Liver (tissue), 9 donors: Measurements from ENCODE around the gene LRRC25. TPM values are rescaled to one million over a fixed set of nuclear protein-coding genes. Genes with fewer than 3 reads are reported as not detected.

Experiments
- DNase-seq: peaks from one replicate; pipeline ENCODE4 v3.0.0-alpha.2; 2017; ENCODE audit warnings: low spot score
- H3K27ac ChIP-seq, 2 donors: one replicate each; pipeline ENCODE4 v1.7.0; 2013; ENCODE audit warnings: inconsistent platforms in 2 of 2, low read length in 2 of 2, control low read depth in 1 of 2, low read depth in 1 of 2, mild to moderate bottlenecking in 1 of 2
- H3K27me3 ChIP-seq, 4 donors: one replicate each; pipeline versions ENCODE4 v1.6.1 to v1.7.0; 2013; ENCODE audit warnings: low read length in 3 of 4, inconsistent platforms in 1 of 4, mild to moderate bottlenecking in 1 of 4, moderate library complexity in 1 of 4; ENCODE audit not compliant: control insufficient read depth in 4 of 4, insufficient read depth in 4 of 4
- H3K36me3 ChIP-seq, 4 donors: one replicate each; pipeline versions ENCODE4 v1.6.1 to v1.7.0; 2013; ENCODE audit warnings: low read length in 3 of 4, mild to moderate bottlenecking in 3 of 4, low read depth in 1 of 4, moderate library complexity in 1 of 4; ENCODE audit not compliant: control insufficient read depth in 4 of 4, insufficient read depth in 3 of 4
- H3K4me1 ChIP-seq, 4 donors: one replicate each; pipeline versions ENCODE4 v1.6.1 to v1.7.0; 2013; ENCODE audit warnings: low read length in 3 of 4, mild to moderate bottlenecking in 3 of 4, moderate library complexity in 1 of 4; ENCODE audit not compliant: control insufficient read depth in 4 of 4, insufficient read depth in 4 of 4
- H3K4me3 ChIP-seq, 3 donors: one replicate each; pipeline versions ENCODE4 v1.6.1 to v1.7.0; 2013; ENCODE audit warnings: low read length in 3 of 3, control low read depth in 1 of 3, low read depth in 1 of 3, mild to moderate bottlenecking in 1 of 3
- H3K9ac ChIP-seq, 2 donors: one replicate each; pipeline ENCODE4 v1.7.0; 2013; ENCODE audit warnings: low read length in 2 of 2, mild to moderate bottlenecking in 2 of 2, moderate library complexity in 2 of 2, control low read depth in 1 of 2, low read depth in 1 of 2
- H3K9me3 ChIP-seq, 4 donors: one replicate each; pipeline versions ENCODE4 v1.6.1 to v1.7.0; 2013; ENCODE audit warnings: low read length in 3 of 4; ENCODE audit not compliant: control insufficient read depth in 4 of 4
- ATF3 ChIP-seq: IDR thresholded peaks from 2 replicates; pipeline ENCODE4 v1.6.1; 2016; ENCODE audit warnings: antibody characterized with exemption
- EGR1 ChIP-seq, 2 donors: IDR thresholded peaks; 2 replicates each; pipeline ENCODE4 v1.6.1; 2016 to 2018; ENCODE audit warnings: antibody characterized with exemption in 2 of 2, low read depth in 2 of 2
- FOXA1 ChIP-seq: IDR thresholded peaks from 2 replicates; pipeline ENCODE4 v1.6.1; 2016; ENCODE audit warnings: antibody characterized with exemption
- FOXA2 ChIP-seq: IDR thresholded peaks from 2 replicates; pipeline ENCODE4 v1.6.1; 2016; ENCODE audit warnings: antibody characterized with exemption
- GABPA ChIP-seq, 2 donors: IDR thresholded peaks in 1 of 2; conservative IDR thresholded peaks in 1 of 2; 2 replicates each; pipeline ENCODE4 v1.6.1; 2016; ENCODE audit warnings: antibody characterized with exemption in 2 of 2, mild to moderate bottlenecking in 1 of 2, moderate library complexity in 1 of 2
- HNF4G ChIP-seq: IDR thresholded peaks from 2 replicates; pipeline ENCODE4 v1.6.1; 2016; ENCODE audit warnings: antibody characterized with exemption
- JUND ChIP-seq, 2 donors: IDR thresholded peaks; 2 replicates each; pipeline ENCODE4 v1.6.1; 2016; ENCODE audit warnings: antibody characterized with exemption in 2 of 2
- NR2F2 ChIP-seq: IDR thresholded peaks from 2 replicates; pipeline ENCODE4 v1.6.1; 2016; ENCODE audit warnings: antibody characterized with exemption
- RAD21 ChIP-seq, 2 donors: IDR thresholded peaks; 2 replicates each; pipeline ENCODE4 v1.6.1; 2016; ENCODE audit warnings: antibody characterized with exemption in 2 of 2, mild to moderate bottlenecking in 2 of 2
- RXRA ChIP-seq, 2 donors: IDR thresholded peaks; 2 replicates each; pipeline ENCODE4 v1.6.1; 2017 to 2018; ENCODE audit warnings: antibody characterized with exemption in 2 of 2, mild to moderate bottlenecking in 1 of 2
- SP1 ChIP-seq: IDR thresholded peaks from 2 replicates; pipeline ENCODE4 v1.6.1; 2018; ENCODE audit warnings: antibody characterized with exemption, mild to moderate bottlenecking
- TAF1 ChIP-seq: conservative IDR thresholded peaks from 2 replicates; pipeline ENCODE4 v1.6.1; 2016; ENCODE audit warnings: antibody characterized with exemption, mild to moderate bottlenecking
- YY1 ChIP-seq: IDR thresholded peaks from 2 replicates; pipeline ENCODE4 v1.6.1; 2016; ENCODE audit warnings: antibody characterized with exemption, mild to moderate bottlenecking
- WGBS: extraction: QIAGEN DNeasy Blood & Tissue Kit; methylation state at CpG from one replicate; pipeline ENCODE4 v1.1.7; 2013; 5-methylcytosine and 5-hydroxymethylcytosine counted together
- polyA plus RNA-seq, 2 donors: library from polyadenylated mRNA; stranded (reverse) in 1 of 2; unstranded in 1 of 2; fragments of 200-250 nt in 1 of 2; fragments of >200 nt in 1 of 2; fragmentation: Nextera tagmentation in 1 of 2; extraction: Ambion mirVana in 1 of 2; gene quantifications; one replicate each; pipeline versions ENCODE4 v1.2.1 to v1.2.3, GENCODE V29; 2013 to 2015
- total RNA-seq, 2 donors: library from RNA; depleted of rRNA; stranded (reverse); fragments of >200 nt; gene quantifications; one replicate each; pipeline ENCODE4 v1.2.3, GENCODE V29; 2014
- TF ChIP-seq, protein P1 (sequence below): IDR thresholded peaks from 2 replicates; pipeline ENCODE4 v1.6.1; 2016; ENCODE audit warnings: antibody characterized with exemption
- TF ChIP-seq, protein P2 (sequence below): IDR thresholded peaks from 2 replicates; pipeline ENCODE4 v1.6.1; 2016; ENCODE audit warnings: antibody characterized with exemption
- TF ChIP-seq, protein P3 (sequence below): IDR thresholded peaks from 2 replicates; pipeline ENCODE4 v1.6.1; 2016; ENCODE audit warnings: antibody characterized with exemption, mild to moderate bottlenecking
- TF ChIP-seq, protein P4 (sequence below): fragments of 150-350 bp; IDR thresholded peaks from 2 replicates; pipeline ENCODE4 v1.5.1; 2017; ENCODE audit warnings: improper control_type of control experiment, low read depth, low read length; ENCODE audit not compliant: missing input control
- donor health status: healthy.
- donor health status: healthy.
- donor health status: healthy.
- donor health status: healthy.
- donor health status: healthy.

LRRC25 gene
- total and polyA plus RNA-seq, 4 donors, result 2.3 to 13.4 (median 6.9) TPM

DNA sequence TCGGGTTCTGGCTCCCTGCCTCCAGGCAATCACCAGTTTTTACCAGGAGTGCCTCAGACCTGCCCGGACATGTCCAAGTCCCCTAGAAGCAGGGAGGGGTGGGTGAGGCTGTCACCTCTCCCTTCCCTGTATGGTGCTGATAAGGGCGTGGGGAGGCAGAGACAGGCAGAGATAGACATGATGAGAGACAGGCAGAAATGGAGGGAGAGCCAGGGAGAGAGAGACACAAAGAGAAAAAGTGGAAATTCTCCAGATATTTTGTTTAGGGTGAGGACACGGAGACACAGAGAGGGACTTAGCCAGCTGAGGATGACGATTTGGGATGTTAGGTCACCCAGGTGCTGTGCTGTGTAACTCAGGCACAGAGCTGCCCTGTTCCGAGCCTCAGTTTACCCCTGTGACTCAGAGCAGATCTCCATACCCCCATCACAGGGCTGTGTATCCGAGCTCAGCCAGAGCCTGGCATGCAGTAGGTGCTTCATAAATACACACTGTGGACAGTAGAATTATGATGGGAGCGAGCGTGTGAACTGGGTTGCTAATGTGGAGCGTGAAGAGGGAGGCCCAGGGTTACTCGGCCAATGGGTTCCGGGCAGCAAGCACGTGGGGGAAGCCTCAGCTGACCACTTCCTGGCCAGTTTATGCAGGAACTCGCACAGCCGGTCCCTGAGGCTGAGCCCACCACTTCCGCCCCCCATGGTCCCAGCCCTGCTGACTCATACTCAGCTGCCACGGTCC lies 23.4 kb downstream of the LRRC25 start:
- TF ChIP-seq, protein P1, sequence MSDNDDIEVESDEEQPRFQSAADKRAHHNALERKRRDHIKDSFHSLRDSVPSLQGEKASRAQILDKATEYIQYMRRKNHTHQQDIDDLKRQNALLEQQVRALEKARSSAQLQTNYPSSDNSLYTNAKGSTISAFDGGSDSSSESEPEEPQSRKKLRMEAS, result peak; percentile 34
- TF ChIP-seq JUND (IDR thresholded peaks at IDR 0.05) (peak in 1 of 2 donors; percentile 60), GABPA (IDR thresholded peaks at IDR 0.05 in 1 of 2, conservative IDR thresholded peaks at IDR 0.05 in 1 of 2) (peak; percentile 51 to 63), RXRA (IDR thresholded peaks at IDR 0.05) (peak in 1 of 2 donors; percentile 13), EGR1 (IDR thresholded peaks at IDR 0.05; ENCODE audit: low read depth in 2 of 2) (no peak)
- TF ChIP-seq, protein P2, sequence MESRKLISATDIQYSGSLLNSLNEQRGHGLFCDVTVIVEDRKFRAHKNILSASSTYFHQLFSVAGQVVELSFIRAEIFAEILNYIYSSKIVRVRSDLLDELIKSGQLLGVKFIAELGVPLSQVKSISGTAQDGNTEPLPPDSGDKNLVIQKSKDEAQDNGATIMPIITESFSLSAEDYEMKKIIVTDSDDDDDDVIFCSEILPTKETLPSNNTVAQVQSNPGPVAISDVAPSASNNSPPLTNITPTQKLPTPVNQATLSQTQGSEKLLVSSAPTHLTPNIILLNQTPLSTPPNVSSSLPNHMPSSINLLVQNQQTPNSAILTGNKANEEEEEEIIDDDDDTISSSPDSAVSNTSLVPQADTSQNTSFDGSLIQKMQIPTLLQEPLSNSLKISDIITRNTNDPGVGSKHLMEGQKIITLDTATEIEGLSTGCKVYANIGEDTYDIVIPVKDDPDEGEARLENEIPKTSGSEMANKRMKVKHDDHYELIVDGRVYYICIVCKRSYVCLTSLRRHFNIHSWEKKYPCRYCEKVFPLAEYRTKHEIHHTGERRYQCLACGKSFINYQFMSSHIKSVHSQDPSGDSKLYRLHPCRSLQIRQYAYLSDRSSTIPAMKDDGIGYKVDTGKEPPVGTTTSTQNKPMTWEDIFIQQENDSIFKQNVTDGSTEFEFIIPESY, result no peak
- peak; percentile 84 for DNase-seq
- no peaks in the 10 kb centered on the region for H3K36me3 ChIP-seq
- peak overlapping the region; percentile 51 to 70 for H3K27ac ChIP-seq
- peak overlapping the region; percentile 38 to 55 for H3K9ac ChIP-seq
- no peaks in the 10 kb centered on the region for H3K9me3 ChIP-seq
- peaks cover 6 to 30% (median 17%) of the 10 kb centered on the region in 4 donors for H3K4me1 ChIP-seq
- no peaks in the 10 kb centered on the region for H3K27me3 ChIP-seq
- WGBS, result 40% methylated on average over 17 of the region's 17 CpGs
- no peak overlapping the region for H3K4me3 ChIP-seq

- WGBS, result 65% methylated on average over 4 of the region's 4 CpGs
- Histone ChIP-seq H3K4me3 (no peak overlapping the region), H3K27me3 (no peaks in the 10 kb centered on the region), H3K9ac (peak overlapping the region in 1 of 2 donors; percentile 38), H3K9me3 (no peaks in the 10 kb centered on the region), H3K27ac (peak overlapping the region; percentile 51 to 70), H3K4me1 (peaks cover 5 to 25% (median 14%) of the 10 kb centered on the region in 4 donors), H3K36me3 (peaks cover 0 to under 1% (median 0%) of the 10 kb centered on the region in 4 donors)
- TF ChIP-seq, protein P2, result no peak
- TF ChIP-seq ATF3 (no peak), FOXA1 (no peak), HNF4G (no peak), NR2F2 (no peak), JUND (IDR thresholded peaks at IDR 0.05) (no peak), SP1 (no peak), EGR1 (IDR thresholded peaks at IDR 0.05; ENCODE audit: low read depth in 2 of 2) (no peak), RAD21 (IDR thresholded peaks at IDR 0.05) (no peak), TAF1 (no peak), YY1 (no peak), FOXA2 (no peak)
- TF ChIP-seq, protein P3, sequence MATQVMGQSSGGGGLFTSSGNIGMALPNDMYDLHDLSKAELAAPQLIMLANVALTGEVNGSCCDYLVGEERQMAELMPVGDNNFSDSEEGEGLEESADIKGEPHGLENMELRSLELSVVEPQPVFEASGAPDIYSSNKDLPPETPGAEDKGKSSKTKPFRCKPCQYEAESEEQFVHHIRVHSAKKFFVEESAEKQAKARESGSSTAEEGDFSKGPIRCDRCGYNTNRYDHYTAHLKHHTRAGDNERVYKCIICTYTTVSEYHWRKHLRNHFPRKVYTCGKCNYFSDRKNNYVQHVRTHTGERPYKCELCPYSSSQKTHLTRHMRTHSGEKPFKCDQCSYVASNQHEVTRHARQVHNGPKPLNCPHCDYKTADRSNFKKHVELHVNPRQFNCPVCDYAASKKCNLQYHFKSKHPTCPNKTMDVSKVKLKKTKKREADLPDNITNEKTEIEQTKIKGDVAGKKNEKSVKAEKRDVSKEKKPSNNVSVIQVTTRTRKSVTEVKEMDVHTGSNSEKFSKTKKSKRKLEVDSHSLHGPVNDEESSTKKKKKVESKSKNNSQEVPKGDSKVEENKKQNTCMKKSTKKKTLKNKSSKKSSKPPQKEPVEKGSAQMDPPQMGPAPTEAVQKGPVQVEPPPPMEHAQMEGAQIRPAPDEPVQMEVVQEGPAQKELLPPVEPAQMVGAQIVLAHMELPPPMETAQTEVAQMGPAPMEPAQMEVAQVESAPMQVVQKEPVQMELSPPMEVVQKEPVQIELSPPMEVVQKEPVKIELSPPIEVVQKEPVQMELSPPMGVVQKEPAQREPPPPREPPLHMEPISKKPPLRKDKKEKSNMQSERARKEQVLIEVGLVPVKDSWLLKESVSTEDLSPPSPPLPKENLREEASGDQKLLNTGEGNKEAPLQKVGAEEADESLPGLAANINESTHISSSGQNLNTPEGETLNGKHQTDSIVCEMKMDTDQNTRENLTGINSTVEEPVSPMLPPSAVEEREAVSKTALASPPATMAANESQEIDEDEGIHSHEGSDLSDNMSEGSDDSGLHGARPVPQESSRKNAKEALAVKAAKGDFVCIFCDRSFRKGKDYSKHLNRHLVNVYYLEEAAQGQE, result no peak
- TF ChIP-seq, protein P4, sequence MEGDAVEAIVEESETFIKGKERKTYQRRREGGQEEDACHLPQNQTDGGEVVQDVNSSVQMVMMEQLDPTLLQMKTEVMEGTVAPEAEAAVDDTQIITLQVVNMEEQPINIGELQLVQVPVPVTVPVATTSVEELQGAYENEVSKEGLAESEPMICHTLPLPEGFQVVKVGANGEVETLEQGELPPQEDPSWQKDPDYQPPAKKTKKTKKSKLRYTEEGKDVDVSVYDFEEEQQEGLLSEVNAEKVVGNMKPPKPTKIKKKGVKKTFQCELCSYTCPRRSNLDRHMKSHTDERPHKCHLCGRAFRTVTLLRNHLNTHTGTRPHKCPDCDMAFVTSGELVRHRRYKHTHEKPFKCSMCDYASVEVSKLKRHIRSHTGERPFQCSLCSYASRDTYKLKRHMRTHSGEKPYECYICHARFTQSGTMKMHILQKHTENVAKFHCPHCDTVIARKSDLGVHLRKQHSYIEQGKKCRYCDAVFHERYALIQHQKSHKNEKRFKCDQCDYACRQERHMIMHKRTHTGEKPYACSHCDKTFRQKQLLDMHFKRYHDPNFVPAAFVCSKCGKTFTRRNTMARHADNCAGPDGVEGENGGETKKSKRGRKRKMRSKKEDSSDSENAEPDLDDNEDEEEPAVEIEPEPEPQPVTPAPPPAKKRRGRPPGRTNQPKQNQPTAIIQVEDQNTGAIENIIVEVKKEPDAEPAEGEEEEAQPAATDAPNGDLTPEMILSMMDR, result no peak
- TF ChIP-seq, protein P1, result no peak
- DNase-seq, result no peak
These were observed 24.0 kb downstream of the LRRC25 start for GRCh38 chr19:18373407-18373891.
